WTC11 (cell line): Measurements from ENCODE around the gene SCOC. TPM values are rescaled to one million over a fixed set of nuclear protein-coding genes. Genes with fewer than 3 reads are reported as not detected.

Experiments
- ATAC-seq: fragments of 200-7000 bp; cut with Tn5 transposase; 2 replicates; pipeline ENCODE4 v1.10.0; 2021; ENCODE audit warnings: mild to moderate bottlenecking, moderate library complexity
- CTCF ChIA-PET: fragments of 300-600 bp; sonication (Branson Sonifier 250); formaldehyde crosslinking; loops from one replicate; lab custom pipeline; 2021; ENCODE audit warnings: antibody characterized with exemption; lab: Charles Lee
- POLR2A ChIA-PET: fragments of 350-600 bp; sonication (Branson Sonifier 250); formaldehyde crosslinking; loops from one replicate; lab custom pipeline; 2021; ENCODE audit warnings: antibody characterized with exemption; lab: Charles Lee
- DNase-seq: peaks from one replicate; pipeline ENCODE4 v3.0.0; 2021; ENCODE audit warnings: low spot score
- H3K27ac Mint-ChIP-seq: 2 replicates; pipeline ENCODE4 v1.8.0; 2021; ENCODE audit warnings: mixed read lengths
- H3K27me3 Mint-ChIP-seq: 2 replicates; pipeline ENCODE4 v1.8.0; 2021; ENCODE audit warnings: low read depth, mild to moderate bottlenecking, moderate library complexity, mixed read lengths
- H3K36me3 Mint-ChIP-seq: 2 replicates; pipeline ENCODE4 v1.8.0; 2021; ENCODE audit warnings: mixed read lengths
- H3K4me1 Mint-ChIP-seq: 2 replicates; pipeline ENCODE4 v1.8.0; 2022; ENCODE audit warnings: mixed read lengths
- H3K4me3 Mint-ChIP-seq: 2 replicates; pipeline ENCODE4 v1.8.0; 2021; ENCODE audit warnings: mild to moderate bottlenecking, moderate library complexity, mixed read lengths
- H3K9me3 Mint-ChIP-seq: 2 replicates; pipeline ENCODE4 v1.8.0; 2021; ENCODE audit warnings: mixed read lengths
- CBFB ChIP-seq: sonication (generic); formaldehyde crosslinking; IDR thresholded peaks from 2 replicates; pipeline ENCODE4 v1.8.1; 2022; ENCODE audit warnings: mild to moderate bottlenecking, low read depth, missing genetic modification reagents
- CREB1 ChIP-seq: sonication (generic); formaldehyde crosslinking; IDR thresholded peaks from 2 replicates; pipeline ENCODE4 v1.8.0; 2023; ENCODE audit warnings: mild to moderate bottlenecking, missing genetic modification reagents
- CREM ChIP-seq: sonication (generic); formaldehyde crosslinking; IDR thresholded peaks from 2 replicates; pipeline ENCODE4 v1.8.1; 2022; ENCODE audit warnings: mild to moderate bottlenecking, missing genetic modification reagents, moderate library complexity
- ERG ChIP-seq: fragments of 250-450 bp; sonication (Bioruptor Pico); IDR thresholded peaks from 2 replicates; pipeline ENCODE4 v1.8.0; 2021; ENCODE audit warnings: mild to moderate bottlenecking
- GRHL2 ChIP-seq: fragments of 250-450 bp; sonication (Bioruptor Pico); IDR thresholded peaks from 2 replicates; pipeline ENCODE4 v1.8.0; 2022; ENCODE audit warnings: mild to moderate bottlenecking, moderate library complexity; ENCODE audit not compliant: insufficient replicate concordance, severe bottlenecking
- HMGA2 ChIP-seq: fragments of 250-450 bp; sonication (Bioruptor Pico); IDR thresholded peaks from 2 replicates; pipeline ENCODE4 v1.4.0; 2021; ENCODE audit warnings: mild to moderate bottlenecking, moderate library complexity
- IRF1 ChIP-seq: sonication (generic); formaldehyde crosslinking; IDR thresholded peaks from 2 replicates; pipeline ENCODE4 v1.8.0; 2023; ENCODE audit warnings: missing genetic modification reagents
- IRF2 ChIP-seq: sonication (generic); formaldehyde crosslinking; IDR thresholded peaks from 2 replicates; pipeline ENCODE4 v1.8.0; 2022; ENCODE audit warnings: low read depth, missing genetic modification reagents, borderline replicate concordance
- JUN ChIP-seq: sonication (generic); formaldehyde crosslinking; IDR thresholded peaks from 2 replicates; pipeline ENCODE4 v1.8.0; 2023; ENCODE audit warnings: mild to moderate bottlenecking, missing genetic modification reagents
- MAX ChIP-seq: sonication (generic); formaldehyde crosslinking; IDR thresholded peaks from 2 replicates; pipeline ENCODE4 v1.8.0; 2022; ENCODE audit warnings: mild to moderate bottlenecking, missing genetic modification reagents
- NFYB ChIP-seq: sonication (generic); formaldehyde crosslinking; conservative IDR thresholded peaks from 2 replicates; pipeline ENCODE4 v1.8.0; 2022; ENCODE audit warnings: low read depth, missing genetic modification reagents
- OVOL2 ChIP-seq: fragments of 250-450 bp; sonication (Bioruptor Pico); IDR thresholded peaks from 2 replicates; pipeline ENCODE4 v1.9.0; 2021; ENCODE audit warnings: mild to moderate bottlenecking, borderline replicate concordance
- TCF7 ChIP-seq: sonication (generic); formaldehyde crosslinking; IDR thresholded peaks from 2 replicates; pipeline ENCODE4 v1.8.0; 2022; ENCODE audit warnings: mild to moderate bottlenecking, low read depth, missing genetic modification reagents, moderate library complexity
- TEAD1 ChIP-seq: sonication (generic); formaldehyde crosslinking; IDR thresholded peaks from 2 replicates; pipeline ENCODE4 v1.8.0; 2022; ENCODE audit warnings: mild to moderate bottlenecking, missing genetic modification reagents
- TEAD4 ChIP-seq: sonication (generic); formaldehyde crosslinking; IDR thresholded peaks from 2 replicates; pipeline ENCODE4 v1.8.0; 2022; ENCODE audit warnings: mild to moderate bottlenecking, missing genetic modification reagents
- ZBTB43 ChIP-seq: sonication (generic); formaldehyde crosslinking; IDR thresholded peaks from 2 replicates; pipeline ENCODE4 v1.8.1; 2023; ENCODE audit warnings: mild to moderate bottlenecking, missing genetic modification reagents
- ZMAT4 ChIP-seq: fragments of 250-450 bp; sonication (Bioruptor Pico); IDR thresholded peaks from 2 replicates; pipeline ENCODE4 v1.9.0; 2021; ENCODE audit warnings: mild to moderate bottlenecking
- ZNF121 ChIP-seq: sonication (generic); formaldehyde crosslinking; IDR thresholded peaks from 2 replicates; pipeline ENCODE4 v1.8.0; 2023; ENCODE audit warnings: missing genetic modification reagents
- ZNF423 ChIP-seq: fragments of 250-450 bp; sonication (Bioruptor Pico); IDR thresholded peaks from 2 replicates; pipeline ENCODE4 v2.1.2; 2022; ENCODE audit warnings: mild to moderate bottlenecking, moderate library complexity
- ZNF512 ChIP-seq: sonication (generic); formaldehyde crosslinking; IDR thresholded peaks from 2 replicates; pipeline ENCODE4 v1.8.1; 2022; ENCODE audit warnings: missing genetic modification reagents, borderline replicate concordance
- total RNA-seq: library from RNA; stranded (reverse); gene quantifications from 3 replicates; pipeline ENCODE4 v1.2.3, GENCODE V29; 2021

Gene SCOC
- total RNA-seq, 1 experiment from 2014 or later = 33.0 TPM

- ChIA-PET POLR2A (no interaction called here), CTCF (interaction anchor here (0.7 kb wide), 1 partner anchor 124 kb away, joined by 3 read pairs; the partner anchor contains the start of gene ELMOD2)
- Mint-ChIP-seq H3K27me3 (no peaks in the 10 kb centered on the region), H3K4me3 (no peak overlapping the region), H3K9me3 (no peaks in the 10 kb centered on the region), H3K27ac (no peak overlapping the region), H3K36me3 (no peaks in the 10 kb centered on the region), H3K4me1 (no peaks in the 10 kb centered on the region)
- ATAC-seq = no peak
- no peak for DNase-seq
- TF ChIP-seq IRF2 (CRISPR knock-in tag) (no peak), ZBTB43 (CRISPR knock-in tag) (no peak), CREB1 (CRISPR knock-in tag) (no peak), ZNF121 (CRISPR knock-in tag) (no peak), MAX (CRISPR knock-in tag) (no peak), IRF1 (CRISPR knock-in tag) (no peak), GRHL2 (CRISPR knock-in tag) (no peak), CREM (no peak), ERG (no peak), OVOL2 (no peak), TCF7 (CRISPR knock-in tag) (no peak), HMGA2 (CRISPR knock-in tag) (no peak), NFYB (no peak), ZMAT4 (CRISPR knock-in tag) (no peak), ZNF423 (CRISPR knock-in tag) (no peak)
Measured at GRCh38 chr4:140400111-140400510, 26.7 kb downstream of the SCOC start.

GRCh38 chr4:140406292-140406691, 32.8 kb downstream of the SCOC start:
- Mint-ChIP-seq H3K9me3 (no peaks in the 10 kb centered on the region), H3K36me3 (no peaks in the 10 kb centered on the region), H3K27me3 (no peaks in the 10 kb centered on the region), H3K4me1 (no peaks in the 10 kb centered on the region), H3K4me3 (no peak overlapping the region), H3K27ac (no peak overlapping the region)
- DNase-seq (no peak), ATAC-seq (no peak)
- no peak for TF ChIP-seq JUN (CRISPR knock-in tag)
- TF ChIP-seq TEAD4 (CRISPR knock-in tag) = no peak
- no peak for TF ChIP-seq TEAD1 (CRISPR knock-in tag)
- no peak for TF ChIP-seq CBFB (CRISPR knock-in tag)
- TF ChIP-seq ZNF512 (CRISPR knock-in tag) = no peak
- TF ChIP-seq HMGA2 (CRISPR knock-in tag) = no peak
- ChIA-PET CTCF (no interaction called here), POLR2A (no interaction called here)
